Right lobe of liver (tissue), 6 donors: ENCODE measurements around the gene AJAP1. TPM values are rescaled to one million over a fixed set of nuclear protein-coding genes. Genes with fewer than 3 reads are reported as not detected.

Experiments
- ATAC-seq, 4 donors: fragments of 200-7000 bp; cut with Tn5 transposase; one replicate each; pipeline ENCODE4 v1.9.1; 2020; ENCODE audit warnings: mild to moderate bottlenecking in 4 of 4, moderate library complexity in 4 of 4
- DNase-seq, 3 donors: peaks; one replicate each; pipeline ENCODE4 v3.0.0-alpha.2; 2020
- H3K27ac ChIP-seq, 3 donors: fragments of 200-600 bp; one replicate each; pipeline ENCODE4 v1.8.0; 2022
- H3K27me3 ChIP-seq, 2 donors: fragments of 200-600 bp; one replicate each; pipeline ENCODE4 v1.8.0; 2022
- H3K36me3 ChIP-seq, 4 donors: fragments of 200-600 bp; sonication (generic) in 1 of 4; one replicate each; pipeline versions ENCODE4 v1.5.1 to v1.8.0; 2017 to 2022; ENCODE audit warnings: control low read depth in 1 of 4
- H3K4me1 ChIP-seq, 4 donors: fragments of 200-600 bp; sonication (generic) in 1 of 4; one replicate each; pipeline versions ENCODE4 v1.5.1 to v1.8.0; 2017 to 2022; ENCODE audit warnings: control low read depth in 1 of 4
- H3K4me3 ChIP-seq, 3 donors: fragments of 200-600 bp; one replicate each; pipeline ENCODE4 v1.8.0; 2022
- H3K9me3 ChIP-seq, 4 donors: fragments of 200-600 bp; sonication (generic) in 1 of 4; one replicate each; pipeline versions ENCODE4 v1.5.1 to v1.8.0; 2017 to 2022; ENCODE audit warnings: control low read depth in 1 of 4
- POLR2A ChIP-seq: fragments of 450-650 bp; IDR thresholded peaks from one replicate; pipeline ENCODE4 v1.6.1; 2017; ENCODE audit warnings: antibody characterized with exemption, mild to moderate bottlenecking
- WGBS: methylation state at CpG from one replicate; pipeline ENCODE4 v1.1.6; 2018; ENCODE audit warnings: low coverage, low lambda C conversion rate; ENCODE audit not compliant: insufficient coverage; ENCODE audit errors: missing lambda C conversion rate; 5-methylcytosine and 5-hydroxymethylcytosine counted together
- intact Hi-C, 2 donors: fragments of 100-400 bp; cut with DNase I; formaldehyde crosslinking; loops; one replicate each; pipeline versions ENCODE4 v1.11.2 to v1.14.1; 2022
- total RNA-seq, 6 experiments: library from RNA; depleted of rRNA in 2 of 6; stranded (reverse); fragments of >200 nt in 2 of 6; fragmentation: NEBNext Ultra II Directional in 3 of 6; extraction: Animal tissue kit (Norgen Biotek cat#: 25700) in 3 of 6; gene quantifications; one replicate each; pipeline versions ENCODE4 v1.1.0 to v1.2.4, GENCODE V29; 2016 to 2023
- TF ChIP-seq, protein P1 (sequence below), 4 donors: fragments of 200-600 bp in 3 of 4; fragments of 450-650 bp in 1 of 4; IDR thresholded peaks; one replicate each; pipeline versions ENCODE4 v1.5.1 to v1.8.0; 2016 to 2022; ENCODE audit warnings: antibody characterized with exemption in 4 of 4, mild to moderate bottlenecking in 2 of 4
- donor health status: DM: no; HTN: yes; CAD: no.
- donor health status: DM: no; HTN: no; CAD: no.
- donor health status: DM: no; HTN: no; CAD: no.
- donor health status: DM: no; HTN: yes; CAD: no.
- donor health status: DM: no; HTN: yes; CAD: no.

AJAP1 gene
- total RNA-seq, 6 experiments from 2014 or later, result 0.06 to 0.35 (median 0.13) TPM

DNA sequence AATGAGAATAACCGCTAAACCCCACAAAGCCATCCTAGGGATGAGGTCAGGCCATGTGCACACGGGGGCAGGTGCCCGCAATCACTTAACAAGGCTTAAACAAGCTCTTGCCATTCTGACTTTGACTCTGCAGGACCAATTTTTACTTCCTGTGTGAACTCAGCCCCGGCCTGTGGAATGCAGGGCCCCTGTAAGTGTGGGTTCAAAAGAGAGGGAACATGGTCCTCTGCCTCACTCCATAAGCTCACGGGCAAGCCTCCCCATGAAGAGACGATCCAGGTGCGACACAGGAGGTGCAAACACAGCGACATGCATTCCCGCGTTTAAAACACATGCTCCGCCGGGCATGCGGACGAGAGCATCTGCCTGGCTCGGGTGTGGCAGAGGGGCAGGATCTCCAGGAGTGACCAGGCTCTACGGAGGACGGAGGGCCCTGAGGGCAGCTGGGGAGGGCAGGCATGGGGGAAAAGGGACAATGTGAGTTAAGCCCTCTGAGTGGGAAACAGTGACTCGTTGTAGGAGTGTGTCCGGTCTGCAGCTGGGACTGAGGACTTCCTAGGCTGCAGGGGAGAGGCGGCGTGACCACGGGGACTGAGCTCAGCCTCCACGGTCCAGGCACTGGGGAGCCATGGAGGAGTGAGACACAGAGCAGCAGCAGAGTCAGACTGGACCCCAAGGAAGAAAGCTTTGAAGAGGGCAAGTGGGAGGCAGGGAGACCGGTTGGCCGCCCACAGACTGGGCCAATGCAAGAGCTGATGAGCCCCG, 40.6 kb upstream of the AJAP1 start:
- H3K4me3 ChIP-seq, result no peak overlapping the region
- no peak for ATAC-seq
- H3K27me3 ChIP-seq, result no peaks in the 10 kb centered on the region
- 77% methylated on average over 20 of the region's 26 CpGs for WGBS
- peak in 1 of 3 donors; percentile 33 for DNase-seq
- no peaks in the 10 kb centered on the region for H3K9me3 ChIP-seq
- intact Hi-C loops, result no loop called here
- no peak overlapping the region for H3K27ac ChIP-seq
- no peaks in the 10 kb centered on the region for H3K36me3 ChIP-seq
- H3K4me1 ChIP-seq, result no peaks in the 10 kb centered on the region
- no peak for TF ChIP-seq POLR2A
- TF ChIP-seq, protein P1, sequence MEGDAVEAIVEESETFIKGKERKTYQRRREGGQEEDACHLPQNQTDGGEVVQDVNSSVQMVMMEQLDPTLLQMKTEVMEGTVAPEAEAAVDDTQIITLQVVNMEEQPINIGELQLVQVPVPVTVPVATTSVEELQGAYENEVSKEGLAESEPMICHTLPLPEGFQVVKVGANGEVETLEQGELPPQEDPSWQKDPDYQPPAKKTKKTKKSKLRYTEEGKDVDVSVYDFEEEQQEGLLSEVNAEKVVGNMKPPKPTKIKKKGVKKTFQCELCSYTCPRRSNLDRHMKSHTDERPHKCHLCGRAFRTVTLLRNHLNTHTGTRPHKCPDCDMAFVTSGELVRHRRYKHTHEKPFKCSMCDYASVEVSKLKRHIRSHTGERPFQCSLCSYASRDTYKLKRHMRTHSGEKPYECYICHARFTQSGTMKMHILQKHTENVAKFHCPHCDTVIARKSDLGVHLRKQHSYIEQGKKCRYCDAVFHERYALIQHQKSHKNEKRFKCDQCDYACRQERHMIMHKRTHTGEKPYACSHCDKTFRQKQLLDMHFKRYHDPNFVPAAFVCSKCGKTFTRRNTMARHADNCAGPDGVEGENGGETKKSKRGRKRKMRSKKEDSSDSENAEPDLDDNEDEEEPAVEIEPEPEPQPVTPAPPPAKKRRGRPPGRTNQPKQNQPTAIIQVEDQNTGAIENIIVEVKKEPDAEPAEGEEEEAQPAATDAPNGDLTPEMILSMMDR (IDR thresholded peaks at IDR 0.05), result no peak

DNA sequence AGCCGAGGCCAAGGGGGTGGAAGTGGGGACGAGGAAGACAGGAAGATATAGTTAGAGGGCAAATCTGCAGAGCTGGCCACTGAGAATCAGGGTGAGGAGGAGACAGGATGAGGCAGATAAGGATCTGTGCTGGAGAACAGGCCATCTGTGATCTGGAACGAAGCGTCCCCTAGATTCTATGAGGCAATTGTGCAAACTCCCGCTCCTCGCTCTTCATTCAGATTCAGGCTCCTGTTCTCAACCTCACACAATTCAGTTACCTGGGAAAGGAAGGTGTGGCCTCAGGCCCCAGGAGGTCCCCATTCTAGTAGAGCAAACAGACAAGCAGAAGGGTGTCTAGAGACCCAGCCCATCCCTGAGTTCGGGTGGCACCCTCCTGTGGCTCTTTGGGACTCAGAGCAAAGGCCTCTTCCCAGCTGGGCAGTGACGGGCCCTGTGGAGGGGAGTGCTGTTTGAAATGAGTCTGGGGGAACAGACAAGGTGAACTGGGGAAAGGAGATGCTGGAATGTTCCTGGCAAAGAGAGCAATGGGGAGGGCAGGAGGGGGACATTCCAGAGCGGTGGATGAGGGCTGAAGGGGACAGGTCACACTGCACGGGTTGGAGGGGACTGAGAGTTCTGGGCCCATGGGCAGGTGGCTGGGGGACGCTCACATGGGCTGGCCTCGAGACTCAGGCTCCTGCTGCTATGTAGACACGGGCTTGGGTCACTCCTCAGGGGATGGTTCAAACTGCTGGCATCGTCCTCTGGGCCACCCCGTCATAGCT, 39.9 kb upstream of the AJAP1 start:
- H3K9me3 ChIP-seq, result no peaks in the 10 kb centered on the region
- no peak for ATAC-seq
- H3K4me3 ChIP-seq, result no peak overlapping the region
- H3K27ac ChIP-seq, result no peak overlapping the region
- intact Hi-C loops, result no loop called here
- no peaks in the 10 kb centered on the region for H3K36me3 ChIP-seq
- DNase-seq, result no peak
- TF ChIP-seq POLR2A, result no peak
- TF ChIP-seq, protein P1 (IDR thresholded peaks at IDR 0.05), result no peak
- no peaks in the 10 kb centered on the region for H3K4me1 ChIP-seq
- 40% methylated on average over 8 of the region's 15 CpGs for WGBS
- no peaks in the 10 kb centered on the region for H3K27me3 ChIP-seq

DNA sequence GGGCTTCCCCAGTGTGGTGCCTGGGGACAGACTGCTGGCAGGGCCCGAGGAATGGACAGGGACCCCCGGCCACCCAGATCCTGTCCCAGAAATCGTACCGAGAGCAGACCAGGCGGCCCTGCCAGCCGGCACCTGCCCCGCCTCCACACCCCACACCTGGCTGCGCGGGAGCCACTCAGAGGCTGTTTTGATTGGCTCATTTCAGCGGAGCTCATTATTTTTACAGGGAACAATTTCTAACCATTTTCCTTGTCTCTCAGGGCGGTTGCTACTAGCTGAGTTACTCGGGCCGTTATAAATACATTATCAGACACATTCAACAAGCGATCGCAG, 39.3 kb upstream of the AJAP1 start:
- Histone ChIP-seq H3K9me3 (no peaks in the 10 kb centered on the region), H3K27me3 (no peaks in the 10 kb centered on the region), H3K27ac (no peak overlapping the region), H3K4me1 (no peaks in the 10 kb centered on the region), H3K4me3 (no peak overlapping the region), H3K36me3 (no peaks in the 10 kb centered on the region)
- TF ChIP-seq POLR2A, result no peak
- TF ChIP-seq, protein P1 (IDR thresholded peaks at IDR 0.05), result no peak
- 58% methylated on average over 3 of the region's 15 CpGs for WGBS
- intact Hi-C loops, result no loop called here
- DNase-seq, result no peak
- no peak for ATAC-seq

DNA sequence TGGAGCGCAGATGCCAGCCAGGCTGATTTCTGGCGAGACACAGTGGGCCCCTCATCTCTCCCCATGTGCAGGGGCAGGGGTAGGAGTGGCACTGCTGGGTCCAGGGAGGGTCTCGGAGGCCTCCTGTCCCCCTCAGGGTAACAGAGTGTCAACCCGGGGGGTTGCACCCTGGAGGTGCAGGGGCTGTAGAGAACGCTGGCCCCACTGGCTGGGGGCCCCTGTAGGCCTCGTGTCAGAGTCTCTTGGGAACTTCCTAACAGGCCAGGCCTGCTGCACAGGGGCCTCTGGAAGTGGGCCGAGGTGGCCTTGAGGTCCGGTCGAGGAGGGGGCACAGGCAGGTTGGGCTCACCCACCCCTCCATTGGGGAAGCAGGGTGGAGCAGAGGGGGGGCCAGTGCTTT, 38.9 kb upstream of the AJAP1 start:
- intact Hi-C loops, result no loop called here
- Histone ChIP-seq H3K27ac (no peak overlapping the region), H3K36me3 (no peaks in the 10 kb centered on the region), H3K4me1 (no peaks in the 10 kb centered on the region), H3K9me3 (no peaks in the 10 kb centered on the region), H3K4me3 (no peak overlapping the region), H3K27me3 (no peaks in the 10 kb centered on the region)
- WGBS, result 100% methylated on average over 1 of the region's 9 CpGs
- ATAC-seq (peak in 1 of 4 donors; percentile 19), DNase-seq (peak in 1 of 3 donors; percentile 23)
- TF ChIP-seq, protein P1 (IDR thresholded peaks at IDR 0.05), result no peak
- TF ChIP-seq POLR2A, result no peak
